Posterior vena cava (tissue), 2 donors: ENCODE measurements around the gene KBTBD13. TPM values are rescaled to one million over a fixed set of nuclear protein-coding genes. Genes with fewer than 3 reads are reported as not detected.
A peak's percentile ranks its signal among the peaks of the same experiment; 100 is the strongest.
"Not testable (repeated sequence)": the region's sequence is repeated elsewhere in the genome, so short reads cannot be mapped to it uniquely, and the experiment has no call there.

Experiments
- DNase-seq: peaks from one replicate; pipeline ENCODE4 v3.0.0-alpha.2; 2020; ENCODE audit warnings: low spot score
- intact Hi-C, 2 donors: fragments of 100-400 bp; cut with DNase I; formaldehyde crosslinking; loops; one replicate each; pipeline versions ENCODE4 v1.14.1 to v1.14.2; 2022 to 2023
- total RNA-seq, 2 donors: library from RNA; stranded (reverse); fragmentation: NEBNext Ultra II Directional; extraction: Animal tissue kit (Norgen Biotek cat#: 25700); gene quantifications; one replicate each; pipeline ENCODE4 v1.2.1, GENCODE V29; 2021
- donor health status: DM: yes; HTN: yes; CAD: no.
- donor health status: DM: yes; HTN: yes; CAD: no.

The KBTBD13 gene
- total RNA-seq, 2 donors from 2014 or later = 0.37 to 0.57 TPM

GRCh38 chr15:65083262-65083701 is 6.7 kb downstream of the KBTBD13 start:
- no peak for DNase-seq
- intact Hi-C loops = loop anchor here in 1 of 2 donors (10.0 kb wide), 1 partner anchor 48 kb away; no protein-coding TSS in a partner anchor

GRCh38 chr15:65084500-65085206 is 8.1 kb downstream of the KBTBD13 start:
- no peak for DNase-seq
- intact Hi-C loops = loop anchor here (5.0 to 10.0 kb wide), 2 partner anchors 32 to 50 kb away; no protein-coding TSS in a partner anchor

GRCh38 chr15:65085207-65085753 is 8.7 kb downstream of the KBTBD13 start:
- DNase-seq = no peak

GRCh38 chr15:65085990-65086679 is 9.6 kb downstream of the KBTBD13 start:
- intact Hi-C loops = loop anchor here (5.0 to 10.0 kb wide), 2 partner anchors 34 to 51 kb away; no protein-coding TSS in a partner anchor
- no peak for DNase-seq

More at GRCh38 chr15:65085207-65085753, 8.7 kb downstream of the KBTBD13 start:
- intact Hi-C loops = loop anchor here (5.0 to 10.0 kb wide), 2 partner anchors 33 to 50 kb away; no protein-coding TSS in a partner anchor

- intact Hi-C loops = loop anchor here (5.0 to 10.0 kb wide), 2 partner anchors 34 to 52 kb away; no protein-coding TSS in a partner anchor
- DNase-seq = no peak
Measured at GRCh38 chr15:65086680-65087111, 10.2 kb downstream of the KBTBD13 start.

- no peak for DNase-seq
- intact Hi-C loops = loop anchor here (5.0 to 10.0 kb wide), 2 partner anchors 35 to 53 kb away; no protein-coding TSS in a partner anchor
Measured at GRCh38 chr15:65087411-65087810, 10.9 kb downstream of the KBTBD13 start.

- peak; percentile 94 for DNase-seq
- intact Hi-C loops = loop anchor here (5.0 to 10.0 kb wide), 2 partner anchors 36 to 53 kb away; no protein-coding TSS in a partner anchor
Measured at GRCh38 chr15:65087873-65088642, 11.5 kb downstream of the KBTBD13 start.

- DNase-seq = no peak
- intact Hi-C loops = loop anchor here (5.0 to 10.0 kb wide), 2 partner anchors 36 to 54 kb away; no protein-coding TSS in a partner anchor
Measured at GRCh38 chr15:65088643-65089021, 12.1 kb downstream of the KBTBD13 start.

GRCh38 chr15:65089206-65089824 is 12.8 kb downstream of the KBTBD13 start:
- DNase-seq = no peak
- intact Hi-C loops = loop anchor here (5.0 to 10.0 kb wide), 2 partner anchors 37 to 55 kb away; no protein-coding TSS in a partner anchor

GRCh38 chr15:65091946-65092770 is 15.6 kb downstream of the KBTBD13 start:
- intact Hi-C loops = no loop called here
- peak; percentile 43 for DNase-seq

- intact Hi-C loops = no loop called here
- peak; percentile 70 for DNase-seq
Measured at GRCh38 chr15:65092911-65093792, 16.6 kb downstream of the KBTBD13 start.

GRCh38 chr15:65093793-65094170 is 17.2 kb downstream of the KBTBD13 start:
- DNase-seq, intact Hi-C loops: not testable (repeated sequence)

- intact Hi-C loops = no loop called here
- DNase-seq = no peak
Measured at GRCh38 chr15:65094294-65094995, 17.9 kb downstream of the KBTBD13 start.

- DNase-seq = no peak
- intact Hi-C loops = no loop called here
Measured at GRCh38 chr15:65095011-65095746, 18.6 kb downstream of the KBTBD13 start.

GRCh38 chr15:65095747-65096104 is 19.2 kb downstream of the KBTBD13 start:
- DNase-seq = no peak
- intact Hi-C loops = no loop called here
